IPS DF 6.9 (cell line): ENCODE data around the gene BRI3.

Experiments
- DNase-seq: peaks from one replicate; pipeline ENCODE4 v3.0.0-alpha.2; 2013; ENCODE audit warnings: low read depth, low spot score
- H3K27ac ChIP-seq: one replicate; pipeline ENCODE4 v1.5.1; 2013; ENCODE audit warnings: low read length, control low read depth
- H3K27me3 ChIP-seq: 2 replicates; pipeline ENCODE4 v1.6.1; 2013; ENCODE audit warnings: mild to moderate bottlenecking, low read length; ENCODE audit not compliant: control insufficient read depth, insufficient read depth
- H3K36me3 ChIP-seq: 2 replicates; pipeline ENCODE4 v1.6.1; 2013; ENCODE audit warnings: low read length; ENCODE audit not compliant: control insufficient read depth, insufficient read depth
- H3K4me1 ChIP-seq: 2 replicates; pipeline ENCODE4 v1.6.1; 2013; ENCODE audit warnings: low read length; ENCODE audit not compliant: control insufficient read depth, insufficient read depth
- H3K4me3 ChIP-seq: 2 replicates; pipeline ENCODE4 v1.5.1; 2013; ENCODE audit warnings: mild to moderate bottlenecking, low read length
- H3K9me3 ChIP-seq: 2 replicates; pipeline ENCODE4 v1.6.1; 2013; ENCODE audit warnings: low read length, inconsistent platforms; ENCODE audit not compliant: control insufficient read depth, insufficient read depth
- WGBS: extraction: QIAGEN DNeasy Blood & Tissue Kit; methylation state at CpG from one replicate; pipeline ENCODE4 v1.1.7; 2013; ENCODE audit warnings: mixed read lengths, missing lambda C conversion rate; ENCODE audit not compliant: insufficient read length, insufficient coverage; 5-methylcytosine and 5-hydroxymethylcytosine counted together

The BRI3 gene

GRCh38 chr7:98286701-98287485 lies 5.4 kb downstream of the BRI3 start:
- Histone ChIP-seq H3K4me3 (no peak overlapping the region), H3K36me3 (peaks cover 6% of the 10 kb centered on the region; the same call in 1 of the 2 replicates), H3K27me3 (no peaks in the 10 kb centered on the region), H3K27ac (no peak overlapping the region), H3K9me3 (no peaks in the 10 kb centered on the region), H3K4me1 (peaks cover 16% of the 10 kb centered on the region)
- no peak for DNase-seq
- no CpG with 5 or more reads among the region's 21 CpGs for WGBS

GRCh38 chr7:98287486-98287959 lies 6.0 kb downstream of the BRI3 start:
- no CpG with 5 or more reads among the region's 14 CpGs for WGBS
- Histone ChIP-seq H3K4me1 (peaks cover 16% of the 10 kb centered on the region), H3K27ac (no peak overlapping the region), H3K36me3 (peaks cover 11% of the 10 kb centered on the region; the same call in 1 of the 2 replicates), H3K27me3 (no peaks in the 10 kb centered on the region), H3K9me3 (no peaks in the 10 kb centered on the region), H3K4me3 (no peak overlapping the region)
- peak; percentile 43 for DNase-seq

- no CpG with 5 or more reads among the region's 12 CpGs for WGBS
- Histone ChIP-seq H3K4me1 (peaks cover 16% of the 10 kb centered on the region), H3K36me3 (peaks cover 14% of the 10 kb centered on the region; the same call in 1 of the 2 replicates), H3K27me3 (no peaks in the 10 kb centered on the region), H3K4me3 (no peak overlapping the region), H3K27ac (no peak overlapping the region), H3K9me3 (no peaks in the 10 kb centered on the region)
- no peak for DNase-seq
Measured at GRCh38 chr7:98288064-98288823, 6.8 kb downstream of the BRI3 start.

- Histone ChIP-seq H3K36me3 (peaks cover 16% of the 10 kb centered on the region; the same call in 1 of the 2 replicates), H3K27ac (no peak overlapping the region), H3K9me3 (no peaks in the 10 kb centered on the region), H3K27me3 (no peaks in the 10 kb centered on the region), H3K4me1 (peaks cover 14% of the 10 kb centered on the region), H3K4me3 (no peak overlapping the region)
- DNase-seq: no peak
- no CpG with 5 or more reads among the region's 4 CpGs for WGBS
Measured at GRCh38 chr7:98289333-98289875, 7.9 kb downstream of the BRI3 start.

GRCh38 chr7:98291717-98292116 lies 10.2 kb downstream of the BRI3 start:
- Histone ChIP-seq H3K36me3 (peaks cover 19% of the 10 kb centered on the region; the same call in 1 of the 2 replicates), H3K27me3 (no peaks in the 10 kb centered on the region), H3K27ac (no peak overlapping the region), H3K4me3 (no peak overlapping the region), H3K4me1 (peaks cover 5% of the 10 kb centered on the region), H3K9me3 (no peaks in the 10 kb centered on the region)
- DNase-seq: no peak
- no CpG with 5 or more reads among the region's 7 CpGs for WGBS

- Histone ChIP-seq H3K9me3 (no peaks in the 10 kb centered on the region), H3K4me3 (no peak overlapping the region), H3K27me3 (no peaks in the 10 kb centered on the region), H3K4me1 (peaks cover 3% of the 10 kb centered on the region), H3K27ac (no peak overlapping the region), H3K36me3 (peaks cover 19% of the 10 kb centered on the region; the same call in 1 of the 2 replicates)
- DNase-seq: no peak
- no CpG with 5 or more reads among the region's 17 CpGs for WGBS
Measured at GRCh38 chr7:98293265-98293664, 11.8 kb downstream of the BRI3 start.

GRCh38 chr7:98293746-98294145 lies 12.3 kb downstream of the BRI3 start:
- H3K9me3 ChIP-seq: no peaks in the 10 kb centered on the region
- WGBS: no CpG with 5 or more reads among the region's 13 CpGs
- DNase-seq: no peak
- H3K4me1 ChIP-seq: peaks cover 3% of the 10 kb centered on the region
- peaks cover 19% of the 10 kb centered on the region; the same call in 1 of the 2 replicates for H3K36me3 ChIP-seq
- H3K4me3 ChIP-seq: no peak overlapping the region
- no peak overlapping the region for H3K27ac ChIP-seq
- no peaks in the 10 kb centered on the region for H3K27me3 ChIP-seq

DNA sequence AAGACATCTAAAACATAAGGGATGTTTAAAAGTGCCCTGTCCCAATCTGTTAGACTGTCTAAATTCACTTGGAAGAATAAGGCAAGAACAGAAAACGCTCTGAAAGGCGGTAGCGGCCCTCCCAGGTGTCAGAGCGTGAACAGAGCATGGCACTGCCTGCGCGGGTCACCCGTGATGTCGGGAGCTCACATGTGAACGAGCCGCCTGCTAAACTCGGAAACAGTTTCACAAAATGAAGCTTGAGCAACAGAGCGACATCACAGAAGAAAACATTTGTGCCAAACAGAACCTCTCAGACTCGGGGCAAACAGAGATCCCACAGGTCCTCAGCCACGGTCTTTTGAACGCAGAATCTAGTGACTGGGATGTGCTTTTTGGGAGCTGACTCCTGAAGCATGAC lies 12.8 kb downstream of the BRI3 start:
- no peak overlapping the region for H3K4me3 ChIP-seq
- H3K4me1 ChIP-seq: peaks cover 3% of the 10 kb centered on the region
- no peaks in the 10 kb centered on the region for H3K9me3 ChIP-seq
- H3K27ac ChIP-seq: no peak overlapping the region
- peaks cover 19% of the 10 kb centered on the region; the same call in 1 of the 2 replicates for H3K36me3 ChIP-seq
- WGBS: no CpG with 5 or more reads among the region's 15 CpGs
- H3K27me3 ChIP-seq: no peaks in the 10 kb centered on the region
- no peak for DNase-seq

- Histone ChIP-seq H3K4me3 (no peak overlapping the region), H3K27ac (no peak overlapping the region), H3K9me3 (no peaks in the 10 kb centered on the region), H3K27me3 (no peaks in the 10 kb centered on the region), H3K36me3 (peaks cover 19% of the 10 kb centered on the region), H3K4me1 (peaks cover 3% of the 10 kb centered on the region)
- no CpG with 5 or more reads among the region's 14 CpGs for WGBS
- peak; percentile 52 for DNase-seq
Measured at GRCh38 chr7:98294798-98295382, 13.4 kb downstream of the BRI3 start.
